Gastroesophageal sphincter (tissue), 3 donors: ENCODE results near the gene GRM4.

ENCODE experiments used
- CTCF ChIP-seq, 4 experiments: fragments of 200-600 bp in 2 of 4; fragments of 450-650 bp in 2 of 4; sonication (generic) in 1 of 4; IDR thresholded peaks; one replicate each; pipeline ENCODE4 v1.5.1; 2017 to 2019; ENCODE audit warnings: antibody characterized with exemption in 4 of 4, mild to moderate bottlenecking in 2 of 4, moderate library complexity in 2 of 4
- POLR2AphosphoS5 ChIP-seq: sonication (generic); formaldehyde crosslinking; IDR thresholded peaks from one replicate; pipeline ENCODE4 v1.6.1; 2017; ENCODE audit warnings: antibody characterized with exemption

DNA sequence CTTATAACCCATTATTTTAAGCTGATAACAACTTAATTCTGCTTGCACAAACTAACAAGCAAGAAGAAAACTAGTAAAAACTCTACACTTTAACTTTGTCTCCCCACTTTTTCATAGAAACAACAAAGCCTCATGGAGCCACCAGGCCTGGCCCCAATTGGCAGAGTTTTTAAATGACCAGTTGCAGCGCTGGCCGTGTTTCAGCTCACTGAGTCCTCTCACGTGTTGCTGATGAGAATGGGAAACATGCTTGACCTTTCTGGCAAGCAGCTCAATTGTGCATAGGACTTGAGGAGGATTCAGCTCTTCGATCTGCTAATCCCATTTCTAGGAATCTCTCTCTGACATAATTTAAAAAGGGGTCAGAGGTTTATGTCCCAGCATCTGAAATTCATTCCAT, 24.5 kb upstream of the GRM4 start:
- TF ChIP-seq CTCF (IDR thresholded peaks at IDR 0.05) (no peak), POLR2AphosphoS5 (no peak)
